Measurements from ENCODE around the gene HEATR5A. TPM values are rescaled to one million over a fixed set of nuclear protein-coding genes. Genes with fewer than 3 reads are reported as not detected.
A peak's percentile ranks its signal among the peaks of the same experiment; 100 is the strongest.
"Not testable (repeated sequence)": the region's sequence is repeated elsewhere in the genome, so short reads cannot be mapped to it uniquely, and the experiment has no call there.

HEATR5A gene
- 57.7 to 74.0 TPM (median 59.3 TPM) in 3 replicates for total RNA-seq
- long read RNA-seq, full-length matches to known transcripts, result 5 of 21 reads
- long read RNA-seq, partial matches to known transcripts, result 6 of 21 reads
- long read RNA-seq, other reads (novel, unspliced or antisense), result 10 of 21 reads

- peak within 1 kb of the TSS; percentile 96 for H3K27ac Mint-ChIP-seq (ENCODE audit: unreplicated experiment)
- H3K36me3 Mint-ChIP-seq (ENCODE audit: low read depth), result peaks cover 3% of the 10 kb centered on the region
- peak within 1 kb of the TSS; percentile 91 for H3K4me3 Mint-ChIP-seq (ENCODE audit: unreplicated experiment)
- H3K4me1 Mint-ChIP-seq (ENCODE audit: low read depth), result peaks cover 34% of the 10 kb centered on the region
- no peaks in the 10 kb centered on the region for H3K27me3 Mint-ChIP-seq (ENCODE audit: low read depth)
- peak; percentile 98 for DNase-seq (ENCODE audit: low spot score)
- TF ChIP-seq CTCF (IDR thresholded peaks at IDR 0.05), result peak; percentile 57
- H3K9me3 Mint-ChIP-seq (ENCODE audit: low read depth), result no peaks in the 10 kb centered on the region
These were observed at the start of gene HEATR5A for GRCh38 chr14:31420319-31421111. TSS of gene HEATR5A (minus strand) at chr14:31420550. CDS start at chr14:31402975, 17,575 bp downstream.

DNA sequence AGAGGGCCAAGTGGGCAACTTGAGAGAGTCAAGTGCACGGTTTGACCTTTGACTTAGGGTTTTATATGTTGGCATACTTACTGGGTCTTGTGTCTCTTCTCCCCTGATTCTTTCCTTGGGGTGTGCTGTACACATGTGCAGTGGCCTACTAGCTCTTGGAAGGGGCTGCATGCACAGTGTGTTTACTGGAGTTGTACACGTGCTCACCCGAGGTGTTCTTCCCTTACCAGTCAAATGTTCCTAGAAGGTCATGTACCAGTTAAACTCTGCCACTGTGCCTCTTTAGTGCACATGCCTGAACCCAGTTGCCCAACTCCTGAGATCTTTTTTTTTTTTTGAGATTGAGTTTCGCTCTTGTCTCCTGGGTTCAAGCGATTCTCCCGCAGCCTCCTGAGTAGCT lies 46.2 kb upstream of the HEATR5A start:
- H3K4me1 Mint-ChIP-seq (ENCODE audit: low read depth), result peaks cover 15% of the 10 kb centered on the region
- no peaks in the 10 kb centered on the region for H3K9me3 Mint-ChIP-seq (ENCODE audit: low read depth)
- TF ChIP-seq CTCF (IDR thresholded peaks at IDR 0.05), result no peak
- no peaks in the 10 kb centered on the region for H3K36me3 Mint-ChIP-seq (ENCODE audit: low read depth)
- DNase-seq (ENCODE audit: low spot score), result no peak
- H3K27me3 Mint-ChIP-seq (ENCODE audit: low read depth), result no peaks in the 10 kb centered on the region
- H3K4me3 Mint-ChIP-seq (ENCODE audit: unreplicated experiment), result no peak overlapping the region
- H3K27ac Mint-ChIP-seq (ENCODE audit: unreplicated experiment), result no peak overlapping the region

- Mint-ChIP-seq H3K36me3 (ENCODE audit: low read depth) (no peaks in the 10 kb centered on the region), H3K27me3 (ENCODE audit: low read depth) (no peaks in the 10 kb centered on the region), H3K27ac (ENCODE audit: unreplicated experiment) (peak overlapping the region; percentile 76), H3K4me1 (ENCODE audit: low read depth) (peaks cover 15% of the 10 kb centered on the region), H3K4me3 (ENCODE audit: unreplicated experiment) (no peak overlapping the region), H3K9me3 (ENCODE audit: low read depth) (no peaks in the 10 kb centered on the region)
- DNase-seq (ENCODE audit: low spot score), result no peak
- TF ChIP-seq CTCF (IDR thresholded peaks at IDR 0.05), result no peak
These were observed 44.8 kb upstream of the HEATR5A start for GRCh38 chr14:31465111-31465510.

DNA sequence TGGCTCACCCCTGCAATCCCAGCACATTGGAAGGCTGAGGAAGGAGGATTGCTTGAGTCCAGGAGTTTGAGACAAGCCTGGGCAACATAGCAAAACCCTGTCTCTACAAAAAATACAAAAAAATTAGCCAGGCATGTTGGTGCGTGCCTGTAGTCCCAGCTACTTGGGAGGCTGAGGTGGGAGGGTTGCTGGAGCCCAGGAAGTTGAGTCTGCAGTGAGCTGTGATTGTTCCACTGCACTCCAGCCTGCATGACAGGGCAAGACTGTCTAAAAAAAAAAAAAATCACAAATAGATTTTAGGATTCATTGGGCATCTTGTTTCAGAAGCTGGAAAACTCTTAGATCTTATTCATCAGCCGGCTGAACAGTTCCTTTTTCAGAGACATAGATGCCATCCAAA lies 42.1 kb upstream of the HEATR5A start:
- H3K27me3 Mint-ChIP-seq (ENCODE audit: low read depth); H3K27ac Mint-ChIP-seq (ENCODE audit: unreplicated experiment); DNase-seq (ENCODE audit: low spot score); H3K9me3 Mint-ChIP-seq (ENCODE audit: low read depth); H3K4me3 Mint-ChIP-seq (ENCODE audit: unreplicated experiment); H3K36me3 Mint-ChIP-seq (ENCODE audit: low read depth): not testable (repeated sequence)
- H3K4me1 Mint-ChIP-seq (ENCODE audit: low read depth), result peaks cover 34% of the 10 kb centered on the region

DNA sequence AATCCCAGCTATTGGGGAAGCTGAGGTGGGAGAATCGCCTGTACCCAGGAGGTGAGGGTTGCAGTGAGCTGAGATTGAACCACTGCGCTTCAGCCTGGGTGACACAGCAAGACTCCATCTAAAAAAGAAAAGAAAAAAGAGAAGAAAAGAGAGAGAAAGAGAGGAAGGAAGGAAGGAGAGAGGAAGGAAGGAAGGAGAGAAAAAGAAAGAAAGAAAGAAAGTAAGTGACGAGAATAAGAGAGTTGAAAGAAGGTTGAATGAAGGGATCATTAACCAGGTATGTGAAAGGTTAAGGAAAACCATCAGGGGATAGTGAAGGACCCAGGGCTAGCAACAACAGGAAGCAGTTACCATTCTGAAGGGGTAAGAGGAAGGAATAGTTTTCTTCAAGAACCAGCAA lies 41.2 kb upstream of the HEATR5A start:
- TF ChIP-seq CTCF (IDR thresholded peaks at IDR 0.05), result no peak
- no peak overlapping the region for H3K4me3 Mint-ChIP-seq (ENCODE audit: unreplicated experiment)
- H3K4me1 Mint-ChIP-seq (ENCODE audit: low read depth), result peaks cover 37% of the 10 kb centered on the region
- no peaks in the 10 kb centered on the region for H3K27me3 Mint-ChIP-seq (ENCODE audit: low read depth)
- DNase-seq (ENCODE audit: low spot score), result no peak
- no peaks in the 10 kb centered on the region for H3K9me3 Mint-ChIP-seq (ENCODE audit: low read depth)
- H3K27ac Mint-ChIP-seq (ENCODE audit: unreplicated experiment), result no peak overlapping the region
- no peaks in the 10 kb centered on the region for H3K36me3 Mint-ChIP-seq (ENCODE audit: low read depth)

Data from chondrocyte (in vitro differentiated cells).